Measurements from ENCODE around the gene MAML3. TPM values are rescaled to one million over a fixed set of nuclear protein-coding genes. Genes with fewer than 3 reads are reported as not detected.

The MAML3 gene
- total RNA-seq, 2 donors from 2014 or later: 9.3 to 10.1 TPM

DNA sequence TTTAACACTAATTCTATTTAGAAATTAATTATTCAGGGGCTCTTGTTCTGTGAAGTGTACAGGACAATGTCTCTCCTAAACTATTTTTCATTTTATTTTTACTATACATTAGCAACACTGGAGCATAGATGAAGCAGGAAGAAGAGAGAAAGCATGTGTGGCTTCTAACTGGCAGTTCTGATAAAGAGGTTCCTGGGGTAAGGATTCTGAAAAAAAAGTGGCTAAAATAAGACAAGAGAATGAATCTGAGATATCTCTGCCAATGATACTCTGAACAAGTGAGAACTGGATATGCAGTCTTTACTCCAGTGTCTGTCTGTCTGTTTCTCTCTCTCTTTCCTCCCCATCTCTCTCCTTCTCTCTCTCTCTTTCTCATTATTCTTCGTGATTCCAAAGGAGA is 125.9 kb downstream of the MAML3 start:
- H3K9me3 ChIP-seq: no peaks in the 10 kb centered on the region
- H3K4me3 ChIP-seq: no peak overlapping the region
- no peak overlapping the region for H3K9ac ChIP-seq (ENCODE audit: low read depth in 2 of 2, low read length in 2 of 2)
- H3K4me1 ChIP-seq: no peaks in the 10 kb centered on the region
- DNase-seq: no peak
- no peaks in the 10 kb centered on the region for H3K36me3 ChIP-seq
- no peak for TF ChIP-seq CTCF (IDR thresholded peaks at IDR 0.05)
- no peak overlapping the region for H3K27ac ChIP-seq
- no peaks in the 10 kb centered on the region for H3K27me3 ChIP-seq
- intact Hi-C loops (cut with DNase I): no loop called here

GRCh38 chr4:140027101-140027500 is 126.9 kb downstream of the MAML3 start:
- Histone ChIP-seq H3K9me3 (no peaks in the 10 kb centered on the region), H3K9ac (ENCODE audit: low read depth in 2 of 2, low read length in 2 of 2) (no peak overlapping the region), H3K4me3 (no peak overlapping the region), H3K27me3 (no peaks in the 10 kb centered on the region), H3K4me1 (no peaks in the 10 kb centered on the region), H3K27ac (no peak overlapping the region), H3K36me3 (no peaks in the 10 kb centered on the region)
- no peak for TF ChIP-seq CTCF (IDR thresholded peaks at IDR 0.05)
- intact Hi-C loops (cut with DNase I): no loop called here
- DNase-seq: no peak

GRCh38 chr4:140025470-140025869 is 128.5 kb downstream of the MAML3 start:
- Histone ChIP-seq H3K27ac (no peak overlapping the region), H3K4me1 (peaks cover 7% of the 10 kb centered on the region), H3K9me3 (no peaks in the 10 kb centered on the region), H3K4me3 (no peak overlapping the region), H3K36me3 (no peaks in the 10 kb centered on the region), H3K27me3 (no peaks in the 10 kb centered on the region), H3K9ac (ENCODE audit: low read depth in 2 of 2, low read length in 2 of 2) (no peak overlapping the region)
- TF ChIP-seq CTCF (IDR thresholded peaks at IDR 0.05): no peak
- intact Hi-C loops (cut with DNase I): no loop called here
- no peak for DNase-seq

DNA sequence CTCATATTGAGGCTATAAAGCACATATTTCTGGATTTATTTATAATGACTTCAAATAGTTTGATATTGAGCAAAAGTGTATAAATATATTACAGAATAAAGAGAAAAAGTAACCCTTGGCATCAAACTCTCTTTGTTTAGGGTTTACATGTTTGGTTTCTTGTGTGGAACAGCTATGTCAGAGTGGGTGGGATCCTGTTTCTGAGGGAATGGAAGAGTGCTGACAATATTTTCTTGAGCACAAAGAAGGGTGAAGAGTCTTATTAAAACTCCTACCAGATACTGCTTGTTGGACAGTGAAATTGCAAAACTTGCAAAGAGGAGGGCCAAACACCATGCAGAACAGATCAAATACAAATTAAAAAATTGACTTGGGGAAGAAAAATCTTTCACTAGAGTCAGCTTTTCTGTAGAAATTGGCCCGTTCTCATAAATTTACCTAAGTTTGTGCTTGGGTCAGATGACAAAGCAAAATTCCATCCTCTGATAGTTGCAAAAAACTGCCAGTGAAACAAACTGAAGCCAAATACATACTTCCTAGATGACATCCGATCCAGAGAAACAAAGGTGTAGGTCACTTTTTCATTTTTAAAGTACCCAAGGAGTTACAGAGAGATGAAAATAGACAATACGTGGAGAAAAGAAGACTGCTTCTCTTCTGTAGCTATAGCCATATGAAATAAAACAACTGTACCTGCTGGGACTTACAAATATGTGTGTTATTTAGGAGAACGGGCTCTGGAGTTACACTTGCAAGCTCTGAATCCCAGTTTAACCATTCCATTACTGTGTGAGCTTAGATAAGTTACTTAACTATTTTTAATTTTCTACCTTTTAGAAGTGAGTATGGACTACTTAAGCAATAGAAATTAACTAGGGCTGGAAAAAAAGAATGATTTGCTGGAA is 133.3 kb downstream of the MAML3 start:
- Histone ChIP-seq H3K4me1 (peaks cover 18% of the 10 kb centered on the region), H3K27ac (peak overlapping the region; percentile 82), H3K27me3 (no peaks in the 10 kb centered on the region), H3K9ac (ENCODE audit: low read depth in 2 of 2, low read length in 2 of 2) (no peak overlapping the region), H3K36me3 (no peaks in the 10 kb centered on the region), H3K9me3 (no peaks in the 10 kb centered on the region), H3K4me3 (no peak overlapping the region)
- no peak for DNase-seq
- intact Hi-C loops (cut with DNase I): no loop called here
- TF ChIP-seq CTCF (IDR thresholded peaks at IDR 0.05): no peak

DNA sequence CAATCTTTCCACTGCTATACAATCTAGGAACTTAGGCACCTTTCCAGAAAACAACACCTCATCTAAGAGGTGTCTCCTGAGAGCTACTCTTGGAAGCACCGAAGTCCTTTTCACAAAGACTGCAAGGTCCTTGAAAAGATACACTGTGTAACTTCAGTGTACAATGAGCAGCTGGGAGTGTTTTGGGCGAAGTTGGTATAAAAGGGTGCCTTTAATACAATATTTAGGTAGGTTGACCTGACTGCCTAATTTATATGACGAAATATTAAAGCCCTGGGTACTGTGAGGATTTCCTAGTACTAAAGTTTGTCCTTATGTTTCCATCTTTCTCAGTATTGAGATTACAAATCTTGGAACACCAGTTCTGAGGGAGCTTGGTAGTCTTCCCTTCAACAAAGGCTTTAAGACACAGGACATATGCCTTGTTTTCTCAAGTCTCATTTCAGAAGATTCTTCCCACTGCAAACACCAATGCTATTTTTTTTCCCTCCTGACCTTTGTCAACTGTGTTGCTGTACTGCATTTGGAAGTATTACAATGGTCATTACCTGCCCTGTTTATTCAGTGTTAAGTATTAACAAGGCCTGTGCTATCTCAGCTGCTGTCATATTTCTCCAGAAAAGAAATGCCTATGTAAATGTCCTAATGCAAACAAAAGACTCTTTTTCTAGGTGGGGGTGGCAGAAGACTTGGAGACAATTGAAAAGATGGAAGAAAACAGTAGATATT is 134.2 kb downstream of the MAML3 start:
- Histone ChIP-seq H3K36me3 (no peaks in the 10 kb centered on the region), H3K27ac (peak overlapping the region; percentile 82), H3K4me1 (peaks cover 18% of the 10 kb centered on the region), H3K4me3 (no peak overlapping the region), H3K9me3 (no peaks in the 10 kb centered on the region), H3K27me3 (no peaks in the 10 kb centered on the region), H3K9ac (ENCODE audit: low read depth in 2 of 2, low read length in 2 of 2) (peak overlapping the region in 1 of 2 donors; percentile 72)
- intact Hi-C loops (cut with DNase I): no loop called here
- no peak for TF ChIP-seq CTCF (IDR thresholded peaks at IDR 0.05)
- peak; percentile 41 for DNase-seq
